HFFc6 (cell line): Measurements from ENCODE around the gene CHORDC1. TPM values are rescaled to one million over a fixed set of nuclear protein-coding genes. Genes with fewer than 3 reads are reported as not detected.
"Not testable (repeated sequence)": the region's sequence is repeated elsewhere in the genome, so short reads cannot be mapped to it uniquely, and the experiment has no call there.

Experiments
- DNase-seq: peaks from one replicate; pipeline ENCODE4 v3.0.0-alpha.2; 2018
- H3K27ac Mint-ChIP-seq: 2 replicates; pipeline ENCODE4 v1.8.0; 2020; ENCODE audit warnings: mild to moderate bottlenecking, mixed read lengths
- H3K27me3 Mint-ChIP-seq: 2 replicates; pipeline ENCODE4 v1.8.0; 2021; ENCODE audit warnings: mild to moderate bottlenecking, moderate library complexity, mixed read lengths; ENCODE audit not compliant: insufficient read depth
- H3K36me3 Mint-ChIP-seq: 2 replicates; pipeline ENCODE4 v1.8.0; 2021; ENCODE audit warnings: low read depth, mixed read lengths
- H3K4me1 Mint-ChIP-seq: 2 replicates; pipeline ENCODE4 v1.8.0; 2020; ENCODE audit warnings: low read depth, mixed read lengths
- H3K4me3 Mint-ChIP-seq: 2 replicates; pipeline ENCODE4 v1.8.0; 2020; ENCODE audit warnings: mild to moderate bottlenecking, moderate library complexity, mixed read lengths
- H3K9me3 Mint-ChIP-seq: 2 replicates; pipeline ENCODE4 v1.8.0; 2020; ENCODE audit warnings: mild to moderate bottlenecking, mixed read lengths
- CTCF ChIP-seq: fragments of 200-600 bp; sonication (generic); IDR thresholded peaks from 2 replicates; pipeline ENCODE4 v1.5.0; 2021; ENCODE audit warnings: antibody characterized with exemption, mild to moderate bottlenecking
- total RNA-seq, 6 experiments: library from RNA; stranded (reverse); fragmentation: NEBNext Ultra II Directional; extraction: Animal tissue kit (Norgen Biotek cat#: 25700); gene quantifications; 2 replicates in 1 of 6; 3 replicates in 5 of 6; pipeline ENCODE4 v1.2.3, GENCODE V29; 2021

CHORDC1 gene
- total RNA-seq, 6 experiments from 2014 or later: 45.3 to 65.4 (median 54.1) TPM

DNA sequence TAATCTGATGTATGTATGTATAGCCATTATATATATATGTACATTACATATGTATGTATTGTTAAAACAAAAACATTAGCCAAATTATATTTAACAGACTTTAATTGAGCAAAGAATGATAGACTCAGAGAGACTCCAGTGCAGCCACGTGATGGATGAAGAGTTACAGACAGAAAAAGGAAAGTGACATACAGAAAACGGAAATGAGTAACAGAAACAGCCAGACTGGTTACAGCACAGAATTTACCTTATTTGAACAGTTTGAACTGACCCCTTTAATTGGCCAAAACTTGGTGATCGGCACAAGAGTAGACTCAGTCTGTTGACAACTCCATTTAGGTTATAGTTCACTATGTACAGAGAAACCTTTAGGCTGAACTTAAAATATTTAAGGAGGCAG is 35.0 kb downstream of the CHORDC1 start:
- Mint-ChIP-seq H3K27me3 (no peaks in the 10 kb centered on the region), H3K4me3 (no peak overlapping the region), H3K9me3 (no peaks in the 10 kb centered on the region), H3K36me3 (peaks cover 17% of the 10 kb centered on the region), H3K27ac (no peak overlapping the region), H3K4me1 (no peaks in the 10 kb centered on the region)
- no peak for TF ChIP-seq CTCF
- DNase-seq: no peak

GRCh38 chr11:90179923-90180322 is 42.9 kb downstream of the CHORDC1 start:
- H3K27me3 Mint-ChIP-seq: no peaks in the 10 kb centered on the region; the same call in 1 of the 2 replicates
- H3K9me3 Mint-ChIP-seq: no peaks in the 10 kb centered on the region
- no peak for DNase-seq
- H3K27ac Mint-ChIP-seq: no peak overlapping the region
- H3K36me3 Mint-ChIP-seq: no peaks in the 10 kb centered on the region
- no peaks in the 10 kb centered on the region for H3K4me1 Mint-ChIP-seq
- TF ChIP-seq CTCF: no peak
- no peak overlapping the region for H3K4me3 Mint-ChIP-seq

DNA sequence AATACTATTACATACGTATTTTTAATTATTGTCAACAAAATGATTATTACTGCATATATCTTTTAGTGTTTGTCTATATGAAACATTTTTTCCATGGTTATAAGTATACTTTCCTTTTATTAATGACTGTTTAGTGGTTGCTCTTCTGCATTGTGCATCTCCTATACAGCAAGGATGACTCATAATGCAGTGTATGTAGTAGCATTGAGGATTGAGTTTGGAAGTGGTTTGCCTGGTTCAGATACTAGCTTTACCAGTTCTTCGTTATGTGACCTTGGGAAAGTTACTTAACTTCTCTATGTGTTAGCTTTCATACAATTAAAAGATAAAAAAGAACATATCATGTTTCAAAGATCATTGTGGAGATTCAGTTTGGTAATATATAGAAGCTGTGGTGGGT is 44.1 kb downstream of the CHORDC1 start:
- no peak overlapping the region for H3K4me3 Mint-ChIP-seq
- H3K27me3 Mint-ChIP-seq: no peaks in the 10 kb centered on the region; the same call in 1 of the 2 replicates
- H3K9me3 Mint-ChIP-seq: no peaks in the 10 kb centered on the region
- TF ChIP-seq CTCF: no peak
- H3K4me1 Mint-ChIP-seq: no peaks in the 10 kb centered on the region
- no peaks in the 10 kb centered on the region for H3K36me3 Mint-ChIP-seq
- no peak overlapping the region for H3K27ac Mint-ChIP-seq
- DNase-seq: no peak

- no peak for DNase-seq
- H3K9me3 Mint-ChIP-seq: no peaks in the 10 kb centered on the region
- no peak for TF ChIP-seq CTCF
- H3K4me3 Mint-ChIP-seq: no peak overlapping the region
- H3K4me1 Mint-ChIP-seq: no peaks in the 10 kb centered on the region
- no peaks in the 10 kb centered on the region for H3K36me3 Mint-ChIP-seq
- no peaks in the 10 kb centered on the region; the same call in 1 of the 2 replicates for H3K27me3 Mint-ChIP-seq
- H3K27ac Mint-ChIP-seq: no peak overlapping the region
These were observed 46.8 kb downstream of the CHORDC1 start for GRCh38 chr11:90176069-90176468.

DNA sequence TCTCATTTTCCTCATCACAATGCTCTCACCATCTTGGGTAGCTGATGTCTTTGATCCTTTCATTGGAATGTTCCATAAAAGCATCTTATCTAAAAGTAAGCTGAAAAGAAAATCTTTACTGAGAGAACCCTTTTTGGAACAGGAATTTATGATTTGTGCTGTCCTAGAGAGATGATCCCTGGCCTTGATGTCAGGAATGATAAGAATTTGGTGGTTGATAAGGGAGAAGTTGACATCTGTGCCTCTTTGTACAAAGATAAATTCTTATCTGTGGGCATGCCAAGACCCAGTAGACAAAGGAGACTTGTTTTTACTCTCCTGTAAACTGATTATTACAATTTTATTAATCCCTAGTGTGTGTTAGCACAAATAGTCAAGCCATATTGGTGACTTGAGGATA is 51.5 kb downstream of the CHORDC1 start:
- Mint-ChIP-seq H3K9me3 (no peaks in the 10 kb centered on the region), H3K4me1 (no peaks in the 10 kb centered on the region), H3K27me3 (no peaks in the 10 kb centered on the region), H3K36me3 (no peaks in the 10 kb centered on the region), H3K4me3 (no peak overlapping the region), H3K27ac (no peak overlapping the region)
- TF ChIP-seq CTCF: no peak
- DNase-seq: no peak

GRCh38 chr11:90168571-90168970 is 54.3 kb downstream of the CHORDC1 start:
- no peak for TF ChIP-seq CTCF
- Mint-ChIP-seq H3K27ac (no peak overlapping the region), H3K4me3 (no peak overlapping the region), H3K36me3 (no peaks in the 10 kb centered on the region), H3K9me3 (no peaks in the 10 kb centered on the region), H3K4me1 (no peaks in the 10 kb centered on the region), H3K27me3 (no peaks in the 10 kb centered on the region)
- no peak for DNase-seq

DNA sequence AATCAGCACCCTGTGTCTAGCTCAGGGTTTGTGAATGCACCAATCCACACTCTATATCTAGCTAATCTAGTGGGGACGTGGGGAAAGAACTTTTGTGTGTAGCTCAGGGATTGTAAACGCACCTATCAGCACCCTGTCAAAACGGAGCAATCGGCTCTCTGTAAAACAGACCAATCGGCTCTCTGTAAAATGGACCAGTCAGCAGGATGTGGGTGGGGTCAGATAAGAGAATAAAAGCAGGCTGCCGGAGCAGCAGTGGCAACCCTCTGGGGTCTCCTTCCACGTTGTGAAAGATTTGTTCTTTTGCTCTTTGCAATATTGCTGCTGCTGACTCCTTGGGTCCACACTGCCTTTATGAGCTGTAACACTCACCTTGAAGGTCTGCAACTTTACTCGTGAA is 55.1 kb downstream of the CHORDC1 start:
- not testable (repeated sequence) for H3K36me3 Mint-ChIP-seq, H3K9me3 Mint-ChIP-seq, H3K4me1 Mint-ChIP-seq, H3K4me3 Mint-ChIP-seq, DNase-seq, H3K27ac Mint-ChIP-seq, H3K27me3 Mint-ChIP-seq

DNA sequence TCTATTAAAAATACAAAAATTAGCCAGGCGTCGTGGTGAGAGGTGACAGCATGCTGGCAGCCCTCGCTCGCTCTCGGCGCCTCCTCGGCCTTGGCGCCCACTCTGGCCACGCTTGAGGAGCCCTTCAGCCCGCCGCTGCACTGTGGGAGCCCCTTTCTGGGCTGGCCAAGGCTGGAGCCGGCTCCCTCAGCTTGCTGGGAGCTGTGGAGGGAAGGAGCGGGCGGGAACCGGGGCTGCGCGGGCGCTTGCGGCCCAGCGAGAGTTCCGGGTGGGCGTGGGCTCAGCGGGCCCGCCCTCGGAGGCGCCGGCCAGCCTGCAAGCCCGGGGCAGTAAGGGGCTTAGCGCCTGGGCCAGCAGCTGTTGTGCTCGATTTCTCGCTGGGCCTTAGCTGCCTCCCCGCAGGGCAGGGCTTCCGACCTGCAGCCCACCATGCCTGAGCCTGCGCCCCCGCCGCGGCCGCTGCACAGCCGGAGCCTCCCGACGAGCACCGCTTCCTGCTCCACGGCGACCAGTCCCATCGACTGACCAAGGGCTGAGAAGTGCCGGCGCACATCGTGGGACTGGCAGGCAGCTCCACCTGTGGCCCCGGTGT is 55.8 kb downstream of the CHORDC1 start:
- H3K36me3 Mint-ChIP-seq, H3K27me3 Mint-ChIP-seq: not testable (repeated sequence)

More for the DNA sequence above, 55.8 kb downstream of the CHORDC1 start:
- not testable (repeated sequence) for H3K4me3 Mint-ChIP-seq, H3K27ac Mint-ChIP-seq, H3K4me1 Mint-ChIP-seq, H3K9me3 Mint-ChIP-seq, DNase-seq
